ENCODE data around the gene CTNNBIP1.
A peak's percentile ranks its signal among the peaks of the same experiment; 100 is the strongest.

The CTNNBIP1 gene

DNA sequence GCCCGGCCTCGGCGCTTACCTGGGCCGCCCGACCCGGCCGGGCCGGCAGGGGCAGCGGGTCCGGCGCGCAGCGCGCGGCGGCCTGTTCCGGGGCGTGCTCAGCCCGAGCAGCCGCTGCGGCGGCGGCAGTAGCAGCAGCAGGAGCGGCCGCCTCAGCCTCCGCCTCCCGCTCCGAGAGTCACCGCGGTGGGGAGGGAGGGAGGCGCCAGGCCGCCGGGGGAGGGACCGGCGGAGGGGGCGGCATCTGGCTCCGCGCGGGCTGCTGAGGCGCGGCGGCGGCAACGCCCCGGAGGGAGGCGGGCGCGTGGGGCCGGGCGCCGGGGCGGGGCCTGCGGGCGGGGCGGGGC is at the start of gene CTNNBIP1:
TSS of gene CTNNBIP1 (minus strand) at position 194 of the 347 bp plus-strand sequence. CDS start 38,205 bp downstream, outside the sequence.
- Histone ChIP-seq H3K27me3 (replicated peaks) (no peaks in the 10 kb centered on the region), H3K36me3 (replicated peaks) (no peaks in the 10 kb centered on the region), H3K27ac (peak within 1 kb of the TSS; percentile 73), H3K4me3 (ENCODE audit: low read depth, low read length) (peak within 1 kb of the TSS; percentile 77)
- TF ChIP-seq CTCF (IDR thresholded peaks at IDR 0.05; ENCODE audit: low read depth, low read length, missing control alignments) = no peak
- in situ Hi-C loops (cut with HindIII; ENCODE audit: low pct_ligation_motif_present, low sequenced_read_pairs) = no loop called here
- no peak for DNase-seq

- no peak for DNase-seq
- no peak overlapping the region for H3K4me3 ChIP-seq (ENCODE audit: low read depth, low read length)
- H3K27me3 ChIP-seq (replicated peaks) = no peaks in the 10 kb centered on the region
- no peak for TF ChIP-seq CTCF (IDR thresholded peaks at IDR 0.05; ENCODE audit: low read depth, low read length, missing control alignments)
- no peak overlapping the region for H3K27ac ChIP-seq
- H3K36me3 ChIP-seq (replicated peaks) = no peaks in the 10 kb centered on the region
- in situ Hi-C loops (cut with HindIII; ENCODE audit: low pct_ligation_motif_present, low sequenced_read_pairs) = no loop called here
These were observed 47.7 kb upstream of the CTNNBIP1 start for GRCh38 chr1:9957726-9958125.

DNA sequence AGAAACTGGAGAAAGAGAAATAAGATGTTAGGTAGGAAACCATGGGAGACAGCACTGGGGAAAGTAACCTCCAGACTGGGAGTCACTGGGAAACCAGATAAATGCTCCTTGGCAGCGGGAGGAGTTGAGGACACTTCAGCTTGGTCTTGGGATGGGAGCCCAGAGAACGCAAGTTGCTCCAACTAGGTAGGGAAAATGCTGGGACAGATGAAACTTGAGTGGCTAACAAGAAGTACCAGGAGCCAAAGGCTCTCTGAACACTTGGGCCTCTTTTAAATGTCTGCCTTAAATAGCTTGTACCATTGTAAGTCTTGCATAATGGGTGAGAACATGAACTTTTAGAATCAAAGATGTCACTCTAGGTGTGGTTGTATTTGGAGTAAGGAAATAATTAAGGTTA is 36.2 kb upstream of the CTNNBIP1 start:
- DNase-seq = no peak
- no peak overlapping the region for H3K4me3 ChIP-seq (ENCODE audit: low read depth, low read length)
- no peak overlapping the region for H3K27ac ChIP-seq
- TF ChIP-seq CTCF (IDR thresholded peaks at IDR 0.05; ENCODE audit: low read depth, low read length, missing control alignments) = no peak
- in situ Hi-C loops (cut with HindIII; ENCODE audit: low pct_ligation_motif_present, low sequenced_read_pairs) = no loop called here
- H3K27me3 ChIP-seq (replicated peaks) = no peaks in the 10 kb centered on the region
- H3K36me3 ChIP-seq (replicated peaks) = no peaks in the 10 kb centered on the region

- Histone ChIP-seq H3K4me3 (ENCODE audit: low read depth, low read length) (peak within 1 kb of the TSS; percentile 90), H3K27ac (peak within 1 kb of the TSS; percentile 90)
These were observed 33.1 kb upstream of the CTNNBIP1 start, which contains the start of the genes LZIC and NMNAT1 for GRCh38 chr1:9942939-9943788. Gene LZIC, minus strand, starts transcription at chr1:9943391. Its CDS starts 6,772 bp downstream, at chr1:9936619. Gene NMNAT1, plus strand, starts transcription at chr1:9943475. Its CDS starts 28,599 bp downstream, at chr1:9972074.

DNA sequence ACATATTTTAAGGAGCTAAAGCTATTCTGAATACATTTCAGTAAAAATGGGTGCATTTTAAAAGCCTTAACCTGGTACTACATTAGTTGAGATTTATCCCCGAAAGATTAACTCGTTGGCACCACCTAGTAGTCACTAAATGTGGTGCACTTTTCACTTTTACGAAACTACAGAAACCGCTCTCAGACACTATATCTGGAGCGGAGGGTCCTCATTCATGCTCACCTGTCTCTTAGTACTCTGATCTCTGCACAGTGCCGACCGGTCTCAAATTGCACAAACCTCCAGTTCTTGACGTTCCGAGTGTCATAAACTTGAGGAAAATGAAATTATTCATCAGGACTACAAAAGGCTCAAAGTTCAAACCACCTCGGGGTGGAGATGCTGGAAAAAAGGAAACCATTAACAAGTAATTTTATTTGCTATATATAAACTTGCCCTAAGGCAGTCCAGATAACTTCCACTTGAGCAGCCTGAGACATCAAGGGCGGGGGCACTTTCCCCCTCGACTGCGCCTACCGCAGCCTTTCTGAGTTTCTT is 32.4 kb upstream of the CTNNBIP1 start:
- peak; percentile 56 for DNase-seq
- H3K4me3 ChIP-seq (ENCODE audit: low read depth, low read length) = peak overlapping the region; percentile 90

More at GRCh38 chr1:9942939-9943788, 33.1 kb upstream of the CTNNBIP1 start, which contains the start of the genes LZIC and NMNAT1:
- Histone ChIP-seq H3K36me3 (replicated peaks) (no peaks in the 10 kb centered on the region), H3K27me3 (replicated peaks) (no peaks in the 10 kb centered on the region)
- in situ Hi-C loops (cut with HindIII; ENCODE audit: low pct_ligation_motif_present, low sequenced_read_pairs) = no loop called here
- DNase-seq = peak; percentile 91
- no peak for TF ChIP-seq CTCF (IDR thresholded peaks at IDR 0.05; ENCODE audit: low read depth, low read length, missing control alignments)

More for the DNA sequence above, 32.4 kb upstream of the CTNNBIP1 start:
- in situ Hi-C loops (cut with HindIII; ENCODE audit: low pct_ligation_motif_present, low sequenced_read_pairs) = no loop called here
- H3K27ac ChIP-seq = peak overlapping the region; percentile 90
- no peaks in the 10 kb centered on the region for H3K27me3 ChIP-seq (replicated peaks)
- H3K36me3 ChIP-seq (replicated peaks) = peaks cover under 1% of the 10 kb centered on the region
- TF ChIP-seq CTCF (IDR thresholded peaks at IDR 0.05; ENCODE audit: low read depth, low read length, missing control alignments) = peak; percentile 63

Measured in brain microvascular endothelial cell (primary cell).